ENCODE results near the gene TFEC. TPM values are rescaled to one million over a fixed set of nuclear protein-coding genes. Genes with fewer than 3 reads are reported as not detected.

Gene TFEC
- polyA plus RNA-seq, 1 of the 3 experiments (the other 2 are of a cell fraction), result not detected

DNA sequence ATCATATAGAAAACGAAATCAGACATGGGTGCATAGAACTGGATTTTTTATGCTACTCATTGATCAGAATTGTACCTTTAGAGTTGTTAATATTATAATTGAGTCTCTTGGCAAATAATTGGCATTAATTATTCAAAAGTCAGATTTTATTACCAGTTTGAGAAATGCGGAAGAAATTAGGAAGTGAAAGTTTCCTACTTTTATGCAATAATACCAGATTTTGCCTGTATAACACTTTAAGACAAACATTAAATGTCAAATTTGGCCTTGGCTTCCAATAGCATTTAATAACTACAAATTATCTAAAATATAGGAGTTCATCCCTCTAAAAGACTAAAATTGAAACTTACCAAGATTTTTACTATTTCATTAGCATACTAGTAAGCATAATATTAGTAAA, 6.8 kb upstream of the TFEC start:
- no peaks in the 10 kb centered on the region; a peak in 1 of 4 replicates for H3K4me1 ChIP-seq (ENCODE audit: control insufficient read depth in 1 of 2, insufficient read depth in 2 of 2, low read depth in 1 of 2, low read length in 1 of 2)
- no peak for DNase-seq
- no peak overlapping the region for H2AFZ ChIP-seq (ENCODE audit: low read depth)
- H3K9me3 ChIP-seq, result no peaks in the 10 kb centered on the region
- H3K9me2 ChIP-seq, result peaks cover 4% of the 10 kb centered on the region; the same call in 1 of the 2 replicates
- no peak overlapping the region for H3K27ac ChIP-seq (ENCODE audit: low read depth in 2 of 2, low read length in 1 of 2)
- H3K79me2 ChIP-seq (ENCODE audit: insufficient read depth), result no peaks in the 10 kb centered on the region
- H3K4me2 ChIP-seq, result no peak overlapping the region
- H3K36me3 ChIP-seq (replicated peaks in 1 of 2; ENCODE audit: control insufficient read depth in 1 of 2, insufficient read depth in 2 of 2, low read length in 1 of 2), result no peaks in the 10 kb centered on the region
- TF ChIP-seq CHD2 (IDR thresholded peaks at IDR 0.05; ENCODE audit: low read length, partially characterized antibody) (no peak), FOSL2 (IDR thresholded peaks at IDR 0.05; ENCODE audit: borderline replicate concordance, low read depth) (no peak), YY1 (IDR thresholded peaks at IDR 0.05; ENCODE audit: low read depth) (no peak), SMC3 (IDR thresholded peaks at IDR 0.05; ENCODE audit: low read depth, low read length) (no peak), RAD21 (IDR thresholded peaks at IDR 0.05; ENCODE audit: low read length) (no peak), EP300 (IDR thresholded peaks at IDR 0.05; ENCODE audit: borderline replicate concordance in 1 of 2, low read depth in 1 of 2, low read length in 1 of 2) (no peak), USF2 (IDR thresholded peaks at IDR 0.05; ENCODE audit: borderline replicate concordance, low read depth, low read length) (no peak), EZH2phosphoT487 (IDR thresholded peaks at IDR 0.05; ENCODE audit: borderline replicate concordance, low read depth) (no peak), GATA2 (CRISPR knock-in tag; IDR thresholded peaks at IDR 0.05) (no peak), RXRA (IDR thresholded peaks at IDR 0.05; ENCODE audit: borderline replicate concordance, low read depth) (no peak), FOXJ3 (CRISPR knock-in tag; IDR thresholded peaks at IDR 0.05) (no peak), JUND (IDR thresholded peaks at IDR 0.05) (no peak), USF1 (IDR thresholded peaks at IDR 0.05; ENCODE audit: borderline replicate concordance, low read depth) (no peak)
- TF ChIP-seq, protein P1, sequence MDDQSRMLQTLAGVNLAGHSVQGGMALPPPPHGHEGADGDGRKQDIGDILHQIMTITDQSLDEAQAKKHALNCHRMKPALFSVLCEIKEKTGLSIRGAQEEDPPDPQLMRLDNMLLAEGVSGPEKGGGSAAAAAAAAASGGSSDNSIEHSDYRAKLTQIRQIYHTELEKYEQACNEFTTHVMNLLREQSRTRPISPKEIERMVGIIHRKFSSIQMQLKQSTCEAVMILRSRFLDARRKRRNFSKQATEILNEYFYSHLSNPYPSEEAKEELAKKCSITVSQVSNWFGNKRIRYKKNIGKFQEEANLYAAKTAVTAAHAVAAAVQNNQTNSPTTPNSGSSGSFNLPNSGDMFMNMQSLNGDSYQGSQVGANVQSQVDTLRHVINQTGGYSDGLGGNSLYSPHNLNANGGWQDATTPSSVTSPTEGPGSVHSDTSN (IDR thresholded peaks at IDR 0.05), result no peak
- TF ChIP-seq, protein P2, sequence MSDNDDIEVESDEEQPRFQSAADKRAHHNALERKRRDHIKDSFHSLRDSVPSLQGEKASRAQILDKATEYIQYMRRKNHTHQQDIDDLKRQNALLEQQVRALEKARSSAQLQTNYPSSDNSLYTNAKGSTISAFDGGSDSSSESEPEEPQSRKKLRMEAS (IDR thresholded peaks at IDR 0.05; ENCODE audit: low read depth), result no peak
- no peaks in the 10 kb centered on the region for H4K20me1 ChIP-seq (ENCODE audit: insufficient read depth)
- no peak overlapping the region for H3K4me3 ChIP-seq (ENCODE audit: low read depth in 2 of 2, low read length in 1 of 2)
- POLR2A ChIA-PET, result no interaction called here
- H3K9ac ChIP-seq, result no peak overlapping the region
- H3K27me3 ChIP-seq (ENCODE audit: insufficient read depth), result 0 out of 2 replicates have a peak, but pooled peaks cover 4% of the 10 kb centered on the region
- WGBS (ENCODE audit: low lambda C conversion rate), result 16% methylated on average over 2 of the region's 2 CpGs
- CTCF ChIA-PET, result interaction anchor here (1.6 kb wide), 1 partner anchor 12 kb away, joined by 4 read pairs; no protein-coding TSS in a partner anchor
- H3F3A ChIP-seq (replicated peaks; ENCODE audit: insufficient read depth), result no peaks in the 10 kb centered on the region

- Histone ChIP-seq H3K36me3 (replicated peaks in 1 of 2; ENCODE audit: control insufficient read depth in 1 of 2, insufficient read depth in 2 of 2, low read length in 1 of 2) (no peaks in the 10 kb centered on the region), H3K79me2 (ENCODE audit: insufficient read depth) (no peaks in the 10 kb centered on the region), H3K9ac (no peak overlapping the region), H4K20me1 (ENCODE audit: insufficient read depth) (no peaks in the 10 kb centered on the region), H2AFZ (ENCODE audit: low read depth) (no peak overlapping the region), H3F3A (replicated peaks; ENCODE audit: insufficient read depth) (no peaks in the 10 kb centered on the region), H3K27ac (ENCODE audit: low read depth in 2 of 2, low read length in 1 of 2) (no peak overlapping the region), H3K9me3 (no peaks in the 10 kb centered on the region), H3K4me3 (ENCODE audit: low read depth in 2 of 2, low read length in 1 of 2) (no peak overlapping the region), H3K4me2 (no peak overlapping the region), H3K9me2 (peaks cover 4% of the 10 kb centered on the region; the same call in 1 of the 2 replicates), H3K4me1 (ENCODE audit: control insufficient read depth in 1 of 2, insufficient read depth in 2 of 2, low read depth in 1 of 2, low read length in 1 of 2) (peaks cover 0 to 3% of the 10 kb centered on the region in 2 experiments; a peak in 2 of 4 replicates), H3K27me3 (ENCODE audit: insufficient read depth) (no peaks in the 10 kb centered on the region)
- CTCF ChIA-PET, result interaction anchor here (1.5 kb wide), 1 partner anchor 102 kb away, joined by 3 read pairs; no protein-coding TSS in a partner anchor
- POLR2A ChIA-PET, result no interaction called here
- 7% methylated on average over 3 of the region's 3 CpGs for WGBS (ENCODE audit: low lambda C conversion rate)
- TF ChIP-seq CHD2 (IDR thresholded peaks at IDR 0.05; ENCODE audit: low read length, partially characterized antibody), result no peak
- no peak for DNase-seq
Observed at GRCh38 chr7:116034411-116034810, 3.8 kb upstream of the TFEC start.
